HFF-Myc (cell line): ENCODE measurements around the gene ST8SIA5.

Experiments used
- DNase-seq: peaks from one replicate; pipeline ENCODE4 v3.0.0-alpha.2; 2011; ENCODE audit warnings: low read depth; ENCODE audit errors: extremely low read depth
- H3K4me3 ChIP-seq: replicated peaks from 2 replicates; pipeline ENCODE4 v1.5.1; 2011; ENCODE audit warnings: low read depth, mild to moderate bottlenecking, control low read depth, low read length
- CTCF ChIP-seq: IDR thresholded peaks from 2 replicates; pipeline ENCODE4 v1.5.1; 2012; ENCODE audit warnings: mild to moderate bottlenecking, low read depth, low read length, control low read depth; ENCODE audit errors: missing control alignments

ST8SIA5 gene

DNA sequence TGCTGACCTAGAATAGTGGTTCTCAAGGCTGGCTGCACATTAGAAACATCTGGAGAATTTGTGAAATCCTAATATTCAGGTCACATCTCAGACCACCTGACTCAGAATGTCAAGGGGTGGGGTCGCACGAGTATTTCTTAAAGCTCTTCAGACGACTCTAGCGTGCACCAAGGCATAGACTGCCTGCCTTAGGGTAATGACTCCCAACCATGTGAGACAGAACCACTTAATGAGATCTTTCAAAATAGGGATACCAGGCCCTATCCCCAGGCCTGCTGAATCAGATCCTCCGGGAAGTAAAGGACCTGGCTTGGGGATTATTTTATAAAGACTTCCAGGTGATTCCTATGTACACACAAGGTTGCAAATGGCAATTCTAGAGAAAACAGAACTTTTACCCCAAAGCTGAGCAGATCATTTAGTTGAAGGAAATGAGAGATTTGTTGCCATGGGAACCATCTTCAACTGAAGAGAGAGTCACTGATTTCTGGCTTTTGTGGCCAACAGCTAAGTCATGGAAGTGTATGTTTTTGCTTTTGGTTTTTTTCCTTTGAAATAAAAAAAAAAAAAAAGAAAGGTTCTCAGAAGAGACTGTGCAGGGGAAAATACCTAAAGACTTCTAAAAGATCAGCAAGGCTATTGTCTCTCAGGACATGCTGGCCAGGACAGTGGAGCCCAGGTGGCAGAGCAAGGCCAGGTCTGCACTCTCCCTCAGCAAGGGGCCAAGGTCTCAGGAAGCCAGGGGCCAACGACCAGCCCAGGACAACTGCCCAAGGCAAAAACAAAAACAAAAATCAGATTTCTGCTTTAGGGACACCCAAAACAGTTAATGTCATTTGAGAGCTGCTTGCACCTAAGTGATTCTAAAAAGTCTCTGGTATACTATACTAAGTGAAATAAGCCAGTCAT lies 84.5 kb downstream of the ST8SIA5 start:
- TF ChIP-seq CTCF: no peak
- no peak for DNase-seq

DNA sequence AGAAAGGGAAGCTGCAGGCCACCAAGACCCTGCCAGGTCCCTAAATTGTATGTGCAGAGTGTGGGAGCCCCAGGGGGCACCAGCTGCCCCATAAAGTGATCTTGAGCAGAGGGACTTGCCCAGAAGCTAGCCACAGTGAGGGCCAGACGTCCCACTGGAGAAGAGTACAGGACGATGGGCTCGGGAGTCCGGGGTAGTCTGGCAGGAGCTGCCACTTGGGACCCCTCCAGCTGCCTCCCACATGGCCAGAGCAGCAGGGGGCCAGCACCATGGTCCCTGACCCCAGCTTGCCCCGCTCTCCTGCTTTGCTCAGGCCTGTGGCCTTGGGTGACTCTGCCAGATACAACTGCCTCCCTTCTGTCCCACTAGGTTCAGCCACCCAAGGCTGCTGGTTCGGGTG lies 88.2 kb downstream of the ST8SIA5 start:
- TF ChIP-seq CTCF: no peak
- DNase-seq: no peak

More for the DNA sequence above, 84.5 kb downstream of the ST8SIA5 start:
- H3K4me3 ChIP-seq: no peak overlapping the region

GRCh38 chr18:46668135-46668534 lies 88.7 kb downstream of the ST8SIA5 start:
- no peak for TF ChIP-seq CTCF
- no peak overlapping the region for H3K4me3 ChIP-seq
- DNase-seq: no peak

More for the DNA sequence above, 88.2 kb downstream of the ST8SIA5 start:
- H3K4me3 ChIP-seq: no peak overlapping the region

DNA sequence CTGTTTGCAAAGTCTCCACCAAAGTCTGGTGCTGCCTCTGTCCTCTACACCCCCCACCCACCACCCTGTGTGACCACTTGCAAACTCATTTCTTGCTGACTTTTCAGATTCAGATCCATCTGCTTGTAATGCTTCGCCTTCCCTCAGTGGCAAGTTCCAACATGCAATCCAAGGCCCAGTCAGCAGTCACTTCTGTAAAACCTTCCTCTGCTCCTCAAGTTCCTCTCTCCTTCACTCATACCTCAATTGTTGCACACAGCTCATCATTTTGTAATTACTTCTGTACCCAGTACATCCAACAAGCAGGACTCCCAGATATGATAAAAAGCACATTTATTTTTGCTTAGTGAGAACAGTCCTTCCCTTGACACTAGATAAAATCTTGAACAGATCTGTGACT lies 93.3 kb downstream of the ST8SIA5 start:
- no peak for TF ChIP-seq CTCF
- no peak overlapping the region for H3K4me3 ChIP-seq
- no peak for DNase-seq

DNA sequence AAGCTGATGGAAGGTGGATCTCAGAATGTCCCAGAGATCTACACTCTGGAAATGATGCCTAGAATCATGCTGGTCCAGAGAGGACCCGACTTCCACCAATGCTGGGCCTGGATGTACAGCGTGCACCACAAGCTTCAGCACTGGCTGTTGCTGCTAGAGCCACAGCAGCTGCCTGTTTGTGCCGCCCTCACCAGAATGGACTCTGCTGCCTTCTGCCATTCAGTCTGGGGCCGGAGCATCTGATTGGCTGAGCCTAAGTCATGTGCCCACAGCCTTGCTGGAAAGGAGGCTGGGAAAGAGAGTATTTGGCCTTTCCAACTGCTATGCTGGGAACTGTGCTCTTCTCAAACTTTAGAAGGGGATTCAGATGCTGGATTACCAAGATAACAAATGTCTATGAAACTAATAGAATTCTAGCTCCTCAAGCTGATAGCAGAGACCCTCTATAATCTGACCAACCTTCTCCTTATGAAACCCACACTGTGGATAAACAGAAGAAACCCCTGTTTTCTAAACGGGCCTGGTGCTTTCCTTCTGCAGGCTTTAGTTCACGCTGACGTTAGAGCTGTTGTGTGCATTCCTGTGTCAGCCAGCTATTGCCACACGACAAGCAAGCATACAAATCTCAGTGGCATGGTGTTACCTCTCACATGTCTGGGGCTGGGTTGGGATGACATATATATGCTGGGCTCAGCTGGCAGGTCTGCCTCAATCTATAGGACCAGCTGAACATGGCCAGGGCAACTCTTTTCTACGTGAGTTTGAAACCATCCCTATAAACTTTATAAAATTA lies 95.7 kb downstream of the ST8SIA5 start:
- no peak for TF ChIP-seq CTCF
- no peak overlapping the region for H3K4me3 ChIP-seq
- no peak for DNase-seq

DNA sequence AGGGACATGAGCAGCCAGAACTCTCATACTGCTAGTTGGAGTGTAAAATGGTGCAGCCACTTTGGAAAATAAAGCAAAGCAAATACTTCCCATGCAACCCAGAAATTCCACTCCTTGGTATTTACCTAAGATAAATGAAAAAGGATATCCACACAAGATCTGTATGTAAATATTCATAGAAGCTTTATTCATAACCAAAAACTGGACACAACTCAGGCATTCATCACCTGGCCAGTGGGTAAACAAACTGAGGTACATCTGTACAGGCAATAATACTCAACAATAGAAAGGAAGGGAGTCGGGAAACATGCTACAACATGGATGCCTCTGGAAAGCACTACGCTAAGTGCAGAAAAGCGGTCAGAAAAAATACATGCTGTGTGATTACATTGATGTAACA lies 97.4 kb downstream of the ST8SIA5 start:
- no peak for TF ChIP-seq CTCF
- H3K4me3 ChIP-seq: no peak overlapping the region
- DNase-seq: no peak
